Fibroblast of upper back skin (primary cell): Measurements from ENCODE around the gene ST6GAL1.

Experiments
- DNase-seq: peaks from one replicate; pipeline ENCODE4 v3.0.0-alpha.2; 2013

Gene ST6GAL1

GRCh38 chr3:186917512-186918312, 12.6 kb upstream of the ST6GAL1 start:
- DNase-seq = no peak

GRCh38 chr3:186920301-186920700, 10.0 kb upstream of the ST6GAL1 start:
- DNase-seq = no peak

GRCh38 chr3:186920796-186921195, 9.5 kb upstream of the ST6GAL1 start:
- DNase-seq = no peak

- DNase-seq = no peak
These were observed 8.7 kb upstream of the ST6GAL1 start for GRCh38 chr3:186921578-186921977.

- no peak for DNase-seq
These were observed 8.1 kb upstream of the ST6GAL1 start for GRCh38 chr3:186922224-186922623.

GRCh38 chr3:186922790-186923189, 7.5 kb upstream of the ST6GAL1 start:
- no peak for DNase-seq

GRCh38 chr3:186923241-186923640, 7.1 kb upstream of the ST6GAL1 start:
- no peak for DNase-seq

GRCh38 chr3:186925826-186926225, 4.5 kb upstream of the ST6GAL1 start:
- no peak for DNase-seq

- no peak for DNase-seq
These were observed 1.1 kb upstream of the ST6GAL1 start for GRCh38 chr3:186929186-186929585.

GRCh38 chr3:186929685-186930084, 641 bp upstream of the ST6GAL1 start:
- DNase-seq = no peak

- peak; percentile 32 for DNase-seq
These were observed 560 bp downstream of the ST6GAL1 start for GRCh38 chr3:186930641-186931531.

GRCh38 chr3:186931532-186932280, 1.4 kb downstream of the ST6GAL1 start:
- DNase-seq = peak; percentile 9

- DNase-seq = no peak
These were observed 2.2 kb downstream of the ST6GAL1 start for GRCh38 chr3:186932281-186933181.

- DNase-seq = no peak
These were observed 3.5 kb downstream of the ST6GAL1 start for GRCh38 chr3:186933816-186934215.

GRCh38 chr3:186935133-186935532, 4.8 kb downstream of the ST6GAL1 start:
- DNase-seq = no peak

GRCh38 chr3:186937017-186937875, 6.9 kb downstream of the ST6GAL1 start:
- DNase-seq = no peak

- no peak for DNase-seq
These were observed 8.4 kb downstream of the ST6GAL1 start for GRCh38 chr3:186938716-186939115.

GRCh38 chr3:186939536-186939935, 9.2 kb downstream of the ST6GAL1 start:
- DNase-seq = no peak

GRCh38 chr3:186940967-186941366, 10.6 kb downstream of the ST6GAL1 start:
- no peak for DNase-seq

GRCh38 chr3:186942168-186942567, 11.8 kb downstream of the ST6GAL1 start:
- no peak for DNase-seq

GRCh38 chr3:186945255-186945823, 15.0 kb downstream of the ST6GAL1 start:
- no peak for DNase-seq
